ENCODE data around the gene PLA2G5.

GRCh38 chr1:20119347-20119746, 49.4 kb downstream of the PLA2G5 start, which contains the start of gene PLA2G2D:
- no peak for TF ChIP-seq CTCF (IDR thresholded peaks at IDR 0.05)
- TF ChIP-seq POLR2A (IDR thresholded peaks at IDR 0.05): no peak
